ENCODE measurements around the gene EGR2. TPM values are rescaled to one million over a fixed set of nuclear protein-coding genes. Genes with fewer than 3 reads are reported as not detected.
A peak's percentile ranks its signal among the peaks of the same experiment; 100 is the strongest.
"Not testable (repeated sequence)": the region's sequence is repeated elsewhere in the genome, so short reads cannot be mapped to it uniquely, and the experiment has no call there.

EGR2 gene
- total RNA-seq, 1 experiment from 2014 or later, result 0.03 TPM

DNA sequence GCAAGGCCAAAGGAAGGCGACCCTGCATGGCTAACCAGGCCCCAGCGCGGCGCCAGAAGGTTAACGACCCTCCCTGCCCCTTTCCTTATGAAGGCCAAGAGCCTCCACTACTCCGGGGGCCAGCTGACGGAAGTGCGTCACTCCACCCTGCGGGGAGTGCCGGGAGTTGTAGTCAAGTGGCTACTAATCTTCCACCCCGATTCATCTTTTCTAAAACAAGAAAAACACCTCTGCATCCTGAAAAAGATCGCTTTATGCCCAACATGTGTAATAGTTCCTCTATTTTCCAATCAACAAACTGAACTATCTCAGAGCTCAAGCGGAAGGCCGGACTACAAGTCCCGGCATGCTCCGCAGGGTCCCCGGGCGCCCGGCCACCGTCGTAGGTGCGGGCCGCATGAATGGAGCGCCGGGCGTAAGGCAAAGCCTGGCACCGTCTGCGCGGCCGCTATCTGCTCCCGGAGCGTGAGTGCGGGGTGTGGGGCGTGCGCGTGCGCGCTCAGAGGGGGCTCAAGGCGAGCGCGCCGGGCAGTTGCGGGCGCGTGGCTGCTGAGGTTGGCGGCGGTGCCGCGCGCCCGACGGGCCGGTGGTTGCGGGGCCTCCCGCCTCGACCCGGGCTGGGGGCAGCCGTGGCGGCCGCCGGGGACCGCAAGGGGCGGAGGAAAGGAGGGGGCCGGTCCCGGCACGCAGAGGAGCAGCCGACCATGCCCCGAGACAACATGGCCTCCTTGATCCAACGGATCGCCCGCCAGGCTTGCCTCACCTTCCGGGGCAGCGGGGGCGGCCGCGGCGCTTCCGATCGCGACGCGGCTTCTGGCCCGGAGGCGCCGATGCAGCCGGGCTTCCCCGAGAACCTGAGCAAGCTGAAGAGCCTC lies 11.6 kb downstream of the EGR2 start, which contains the start of gene ADO:
Gene ADO (plus strand): TSS at position 365 of the 875 bp plus-strand sequence. CDS start 340 bp downstream, at position 705.
- in situ Hi-C loops (cut with HindIII; ENCODE audit: low pct_unique_long_range_greater_than_20kb, low sequenced_read_pairs), result loop anchor here (25.0 kb wide), 1 partner anchor 192 kb away; no protein-coding TSS in a partner anchor

DNA sequence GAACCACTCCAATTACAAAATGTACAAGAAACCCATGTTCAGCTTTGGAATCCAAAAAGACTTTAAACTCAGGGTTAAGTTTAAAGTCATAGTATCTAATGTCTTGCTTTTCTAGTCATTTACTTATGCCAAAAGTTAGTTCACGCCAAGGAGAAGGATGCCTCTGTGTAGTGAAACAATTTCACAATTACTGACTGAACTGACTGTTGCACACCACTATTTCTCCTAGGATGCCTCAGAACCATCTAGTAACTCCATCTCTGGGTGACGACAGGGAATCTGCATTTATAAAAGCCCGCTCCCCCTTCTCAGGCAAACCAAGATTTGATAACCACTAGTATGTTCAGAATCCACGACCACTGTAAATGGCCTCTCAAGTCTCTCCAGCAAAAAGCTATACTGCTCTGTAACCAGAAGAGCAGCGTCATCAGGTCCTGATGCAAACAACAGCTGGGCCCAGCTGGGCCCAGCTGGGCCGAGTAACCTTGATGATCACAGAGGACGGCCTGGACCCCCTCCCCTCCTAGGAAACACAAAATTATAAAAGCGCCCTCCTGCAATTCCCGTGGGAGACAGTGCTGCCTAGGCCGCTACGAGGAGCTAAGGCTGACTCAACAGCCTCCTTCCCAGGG lies 12.3 kb downstream of the EGR2 start:
- peak; percentile 23 for DNase-seq (ENCODE audit: low read depth)
- in situ Hi-C loops (cut with HindIII; ENCODE audit: low pct_unique_long_range_greater_than_20kb, low sequenced_read_pairs), result loop anchor here (25.0 kb wide), 1 partner anchor 192 kb away; no protein-coding TSS in a partner anchor

More for the DNA sequence above, 11.6 kb downstream of the EGR2 start, which contains the start of gene ADO:
- peak; percentile 90 for DNase-seq (ENCODE audit: low read depth)

DNA sequence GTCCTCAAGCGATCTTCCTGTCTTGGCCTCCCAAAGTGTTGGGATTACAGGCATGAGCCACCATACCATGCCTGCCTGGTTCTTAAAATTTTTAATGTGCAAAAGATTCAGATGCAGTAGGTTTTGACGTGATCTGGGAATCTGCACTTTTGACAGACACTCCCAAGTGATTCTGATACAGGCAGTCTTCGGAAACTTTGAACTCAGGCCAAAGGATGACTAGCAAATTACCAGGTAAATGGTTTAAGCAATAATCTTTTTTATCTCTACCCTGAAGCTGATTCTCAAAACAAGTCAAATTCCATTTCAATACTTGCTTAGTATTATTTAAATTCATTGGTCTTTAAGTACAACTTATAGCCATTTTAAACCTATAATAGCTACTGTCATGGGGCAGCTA lies 14.3 kb downstream of the EGR2 start:
- DNase-seq (ENCODE audit: low read depth), result no peak
- in situ Hi-C loops (cut with HindIII; ENCODE audit: low pct_unique_long_range_greater_than_20kb, low sequenced_read_pairs), result loop anchor here (25.0 kb wide), 1 partner anchor 190 kb away; no protein-coding TSS in a partner anchor

DNA sequence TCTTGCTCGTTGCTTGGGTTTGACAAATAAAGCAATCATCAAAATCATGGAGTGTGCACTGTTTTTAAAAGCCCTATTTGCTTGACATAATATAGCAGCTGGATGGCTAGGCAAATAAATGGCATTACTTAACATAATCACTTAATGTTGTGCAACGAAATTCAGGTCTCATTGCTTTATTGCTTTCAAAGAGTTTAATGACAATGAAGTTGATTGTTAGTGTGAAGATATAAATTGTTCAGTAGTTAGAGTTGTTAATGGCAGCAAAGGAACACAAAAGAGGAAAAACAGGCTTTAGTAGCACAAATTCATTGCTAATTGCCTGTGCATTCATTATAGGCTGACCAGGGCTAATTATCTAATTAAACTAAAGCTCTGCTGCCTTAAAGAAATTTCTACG lies 19.3 kb downstream of the EGR2 start:
- DNase-seq (ENCODE audit: low read depth), result no peak
- in situ Hi-C loops (cut with HindIII; ENCODE audit: low pct_unique_long_range_greater_than_20kb, low sequenced_read_pairs), result no loop called here

DNA sequence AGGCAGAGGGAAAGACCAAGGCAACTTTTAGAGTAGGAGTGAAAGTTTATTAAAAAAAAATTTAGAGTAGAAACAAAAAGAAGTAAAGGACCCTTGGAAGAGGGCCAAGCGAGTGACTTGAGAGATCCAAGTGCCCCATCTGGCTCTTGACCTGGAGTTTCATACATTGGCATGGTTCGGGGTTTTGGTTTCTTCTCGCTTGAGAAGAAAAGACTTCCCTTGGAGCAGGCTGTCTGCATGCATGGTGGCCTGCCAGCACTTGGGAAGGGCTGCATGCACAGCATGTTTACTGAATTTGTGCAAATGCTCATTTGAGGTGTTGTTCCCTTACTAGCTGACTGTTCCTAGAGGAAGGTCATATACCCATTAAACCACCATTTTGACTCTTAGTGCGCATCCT lies 20.4 kb downstream of the EGR2 start:
- in situ Hi-C loops (cut with HindIII; ENCODE audit: low pct_unique_long_range_greater_than_20kb, low sequenced_read_pairs), result no loop called here
- no peak for DNase-seq (ENCODE audit: low read depth)

DNA sequence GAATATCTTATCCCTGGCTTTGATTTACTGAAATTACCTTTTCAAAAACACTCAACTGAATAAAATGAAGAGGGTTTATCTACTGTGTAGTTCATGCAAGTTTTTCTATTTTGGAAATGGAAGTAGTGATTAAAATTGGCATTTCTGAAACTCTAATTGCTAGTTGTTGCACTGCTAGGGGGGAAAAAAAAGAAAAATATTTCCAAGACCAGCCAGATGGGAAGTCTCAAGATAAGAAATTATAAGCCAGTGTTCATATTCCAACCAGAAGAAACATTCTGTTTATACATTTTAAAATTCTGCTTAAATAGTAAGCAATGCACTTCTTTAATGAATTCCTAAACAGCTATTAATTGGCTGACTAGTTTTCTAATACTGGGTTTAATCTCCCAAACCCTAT lies 21.1 kb downstream of the EGR2 start:
- in situ Hi-C loops (cut with HindIII; ENCODE audit: low pct_unique_long_range_greater_than_20kb, low sequenced_read_pairs), result no loop called here
- no peak for DNase-seq (ENCODE audit: low read depth)

DNA sequence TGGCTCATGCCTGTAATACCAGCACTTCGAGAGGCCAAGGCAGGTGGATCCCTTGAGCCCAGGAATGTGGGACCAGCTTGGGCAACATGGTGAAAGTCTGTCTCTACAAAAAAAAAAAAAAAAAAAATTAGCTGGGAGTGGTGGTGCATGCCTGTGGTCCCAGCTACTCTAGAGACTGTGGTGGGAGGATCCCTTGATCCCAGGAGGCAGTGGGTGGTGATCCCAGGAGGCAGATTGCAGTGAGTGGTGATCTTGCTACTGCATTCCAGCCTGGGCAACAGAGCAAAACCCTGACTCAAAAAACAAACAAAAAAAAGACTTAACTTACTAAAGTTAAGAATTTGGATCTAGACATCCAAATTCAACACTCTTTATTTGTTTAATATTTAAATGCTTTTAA lies 21.9 kb downstream of the EGR2 start:
- DNase-seq (ENCODE audit: low read depth), result peak; percentile 85
- in situ Hi-C loops (cut with HindIII; ENCODE audit: low pct_unique_long_range_greater_than_20kb, low sequenced_read_pairs), result no loop called here

DNA sequence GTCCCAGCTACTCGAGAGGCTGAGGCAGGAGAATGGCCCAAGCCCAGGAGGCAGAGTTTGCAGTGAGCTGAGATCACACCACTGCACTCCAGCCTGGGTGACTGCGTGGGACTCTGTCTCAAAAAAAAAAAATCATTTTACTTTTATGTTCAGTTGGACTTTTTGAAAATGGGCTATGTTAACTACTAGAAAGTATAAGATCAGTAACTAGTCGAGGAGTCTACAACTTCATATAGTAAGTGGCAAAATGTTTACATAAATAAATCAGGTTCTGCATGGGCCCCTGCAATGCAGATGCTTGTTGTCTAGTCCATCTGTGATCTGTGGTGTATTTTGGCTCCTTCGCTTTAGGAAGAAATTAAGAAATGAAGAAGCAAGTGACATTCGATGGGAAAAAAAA lies 23.9 kb downstream of the EGR2 start:
- in situ Hi-C loops (cut with HindIII; ENCODE audit: low pct_unique_long_range_greater_than_20kb, low sequenced_read_pairs), result no loop called here
- DNase-seq (ENCODE audit: low read depth), result no peak

DNA sequence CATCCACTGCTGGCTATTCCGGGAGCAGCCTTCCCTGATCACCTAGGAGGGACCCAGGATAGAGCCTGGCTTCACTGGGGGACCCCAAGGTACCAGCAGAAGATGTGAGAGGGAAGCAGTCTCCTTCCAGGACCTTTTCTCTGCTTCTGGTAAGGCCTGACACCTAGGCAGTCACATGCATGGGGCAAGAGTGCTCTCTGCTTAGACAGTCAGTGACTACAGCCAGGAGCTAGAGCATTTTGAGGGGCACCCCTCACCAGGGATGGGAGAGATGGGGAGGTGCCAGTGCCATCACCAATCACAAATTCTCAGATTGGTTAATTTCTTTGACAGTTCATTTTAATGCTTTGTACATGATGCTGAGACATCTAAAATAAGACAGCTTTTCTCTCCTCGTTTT lies 25.6 kb downstream of the EGR2 start:
- in situ Hi-C loops (cut with HindIII; ENCODE audit: low pct_unique_long_range_greater_than_20kb, low sequenced_read_pairs), result no loop called here
- DNase-seq (ENCODE audit: low read depth), result no peak

DNA sequence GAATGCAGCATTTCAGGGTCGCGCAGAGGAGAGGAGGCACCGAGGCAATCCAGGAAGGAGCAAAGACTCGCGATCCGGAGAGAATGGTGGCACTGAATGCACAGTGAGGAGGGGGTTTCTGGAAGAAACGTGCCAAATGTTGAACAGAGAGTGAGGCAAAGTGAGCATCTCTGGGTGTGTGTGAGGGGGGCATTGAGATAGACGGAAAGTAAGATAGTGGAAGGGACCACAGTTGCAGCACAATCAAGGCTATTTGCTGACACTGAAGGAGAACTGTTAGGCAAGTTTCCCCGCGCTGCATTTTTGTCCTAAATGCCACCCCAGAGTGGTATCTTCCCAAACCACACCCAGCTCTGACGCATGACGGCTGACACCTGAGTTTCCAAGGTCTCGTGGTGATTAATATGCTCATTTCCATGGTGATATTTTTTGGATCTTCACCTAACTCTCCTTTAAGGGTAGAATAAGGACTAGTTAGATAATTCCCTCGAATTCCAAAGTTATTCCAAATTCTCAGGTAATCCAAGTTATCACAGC lies 26.1 kb downstream of the EGR2 start:
- in situ Hi-C loops (cut with HindIII; ENCODE audit: low pct_unique_long_range_greater_than_20kb, low sequenced_read_pairs), result no loop called here
- DNase-seq (ENCODE audit: low read depth), result no peak

DNA sequence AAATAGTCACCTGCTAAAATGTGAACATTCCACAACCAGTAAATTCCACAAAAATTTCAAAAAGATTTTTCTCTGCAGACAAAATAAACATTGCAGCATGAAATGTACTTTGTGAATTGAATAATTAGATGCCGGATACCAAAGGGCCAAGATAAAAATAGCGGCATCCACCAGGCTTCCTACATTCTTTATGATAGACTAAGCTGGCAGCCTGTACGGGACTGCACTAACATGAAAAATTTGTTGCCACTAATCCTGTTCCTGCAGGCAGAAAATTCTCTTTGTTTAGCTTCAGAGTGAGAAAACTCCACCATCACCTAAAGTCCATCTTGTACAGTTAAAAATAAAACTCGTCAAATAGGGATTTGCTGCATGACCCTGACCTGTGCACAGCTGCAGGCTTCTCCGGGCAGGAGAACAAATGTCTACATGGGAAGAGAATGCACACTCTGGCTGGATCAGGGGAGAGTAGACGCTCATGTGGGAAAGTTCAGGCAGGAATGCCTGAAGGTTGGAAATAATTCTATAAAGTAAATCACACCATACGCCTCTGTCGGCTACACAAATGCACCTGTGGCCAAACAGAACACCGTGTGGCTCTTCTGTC lies 27.2 kb downstream of the EGR2 start:
- DNase-seq (ENCODE audit: low read depth), result no peak
- in situ Hi-C loops (cut with HindIII; ENCODE audit: low pct_unique_long_range_greater_than_20kb, low sequenced_read_pairs), result no loop called here

DNA sequence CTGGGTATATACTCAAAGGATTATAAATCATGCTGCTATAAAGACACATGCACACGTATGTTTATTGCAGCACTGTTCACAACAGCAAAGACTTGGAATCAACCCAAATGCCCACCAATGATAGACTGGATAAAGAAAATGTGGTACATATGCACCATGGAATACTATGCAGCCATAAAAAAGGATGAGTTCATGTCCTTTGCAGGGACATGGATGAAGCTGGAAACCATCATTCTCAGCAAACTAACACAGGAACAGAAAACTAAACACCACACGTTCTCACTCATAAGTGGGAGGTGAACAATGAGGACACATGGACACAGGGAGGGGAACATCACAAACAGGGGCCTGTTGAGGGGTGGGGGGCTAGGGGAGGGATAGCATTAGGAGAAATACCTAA lies 27.9 kb downstream of the EGR2 start:
- DNase-seq (ENCODE audit: low read depth); in situ Hi-C loops (cut with HindIII; ENCODE audit: low pct_unique_long_range_greater_than_20kb, low sequenced_read_pairs): not testable (repeated sequence)

DNA sequence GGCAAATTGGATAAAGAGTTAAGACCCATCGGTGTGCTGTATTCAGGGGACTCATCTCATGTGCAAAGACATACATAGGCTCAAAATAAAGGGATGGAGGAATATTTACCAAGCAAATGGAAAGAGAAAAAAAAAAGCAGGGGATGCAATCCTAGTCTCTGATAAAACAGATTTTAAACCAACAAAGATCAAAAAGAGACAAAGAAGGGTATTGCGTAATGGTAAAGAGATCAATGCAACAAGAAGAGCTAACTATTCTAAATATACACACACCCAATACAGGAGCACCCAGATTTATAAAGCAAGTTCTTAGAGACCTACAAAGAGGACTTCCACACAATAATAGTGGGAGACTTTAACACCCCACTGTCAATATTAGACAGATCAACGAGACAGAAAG lies 31.6 kb downstream of the EGR2 start:
- DNase-seq (ENCODE audit: low read depth); in situ Hi-C loops (cut with HindIII; ENCODE audit: low pct_unique_long_range_greater_than_20kb, low sequenced_read_pairs): not testable (repeated sequence)

DNA sequence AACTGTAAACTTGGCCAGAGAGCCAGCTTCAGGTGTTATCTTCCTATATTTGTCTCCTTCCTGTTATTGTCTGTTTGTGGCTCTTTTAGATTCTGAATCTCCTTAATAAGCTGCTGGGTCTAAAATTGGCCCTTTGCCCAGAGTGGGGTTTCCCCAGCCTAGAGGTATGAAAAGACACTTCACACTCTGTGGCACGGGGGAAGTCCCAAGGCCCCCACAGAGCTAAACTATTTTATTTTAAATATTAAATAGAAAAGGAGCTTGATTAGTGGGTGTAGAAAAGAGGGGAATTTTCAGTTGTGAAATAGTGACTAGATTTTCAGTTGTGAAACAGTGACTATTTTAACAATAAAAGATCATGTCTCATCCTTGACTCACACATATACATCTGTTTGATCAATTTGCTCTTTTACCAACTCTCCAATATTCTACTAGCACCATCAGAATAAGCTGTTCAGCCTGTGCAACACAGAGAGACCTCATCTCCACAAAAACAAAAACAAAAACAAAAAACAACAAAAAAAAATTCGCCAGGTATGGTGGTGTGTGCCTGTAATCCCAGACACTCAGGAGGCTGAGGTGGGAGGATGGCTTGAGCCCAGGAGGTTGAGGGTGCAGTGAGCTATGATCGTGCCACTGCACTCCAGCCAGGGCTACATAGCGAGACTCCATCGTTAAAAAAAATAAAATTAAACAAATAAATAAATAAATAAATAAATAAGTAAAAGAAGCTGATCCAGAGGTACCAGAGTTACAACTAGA lies 36.5 kb downstream of the EGR2 start:
- in situ Hi-C loops (cut with HindIII; ENCODE audit: low pct_unique_long_range_greater_than_20kb, low sequenced_read_pairs), result no loop called here
- DNase-seq (ENCODE audit: low read depth), result peak; percentile 60

DNA sequence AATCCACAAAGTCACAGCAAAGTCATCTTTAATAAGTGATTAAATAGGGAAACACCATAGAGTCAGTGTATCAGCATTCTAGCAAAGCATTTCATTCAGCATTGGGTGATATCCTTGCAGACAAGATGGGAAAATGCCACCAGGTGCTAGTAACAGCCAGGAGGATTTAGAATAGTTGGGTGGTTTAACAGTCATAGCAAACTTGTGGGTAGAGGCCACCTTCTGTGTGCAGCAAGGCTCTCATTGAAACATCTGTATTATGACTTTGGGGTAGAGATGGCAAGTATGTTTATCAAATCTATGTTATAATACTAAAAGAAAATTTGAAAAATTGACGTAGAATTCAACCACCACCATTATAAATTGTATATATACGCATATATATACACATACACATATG lies 38.0 kb downstream of the EGR2 start:
- no peak for DNase-seq (ENCODE audit: low read depth)
- in situ Hi-C loops (cut with HindIII; ENCODE audit: low pct_unique_long_range_greater_than_20kb, low sequenced_read_pairs), result no loop called here

DNA sequence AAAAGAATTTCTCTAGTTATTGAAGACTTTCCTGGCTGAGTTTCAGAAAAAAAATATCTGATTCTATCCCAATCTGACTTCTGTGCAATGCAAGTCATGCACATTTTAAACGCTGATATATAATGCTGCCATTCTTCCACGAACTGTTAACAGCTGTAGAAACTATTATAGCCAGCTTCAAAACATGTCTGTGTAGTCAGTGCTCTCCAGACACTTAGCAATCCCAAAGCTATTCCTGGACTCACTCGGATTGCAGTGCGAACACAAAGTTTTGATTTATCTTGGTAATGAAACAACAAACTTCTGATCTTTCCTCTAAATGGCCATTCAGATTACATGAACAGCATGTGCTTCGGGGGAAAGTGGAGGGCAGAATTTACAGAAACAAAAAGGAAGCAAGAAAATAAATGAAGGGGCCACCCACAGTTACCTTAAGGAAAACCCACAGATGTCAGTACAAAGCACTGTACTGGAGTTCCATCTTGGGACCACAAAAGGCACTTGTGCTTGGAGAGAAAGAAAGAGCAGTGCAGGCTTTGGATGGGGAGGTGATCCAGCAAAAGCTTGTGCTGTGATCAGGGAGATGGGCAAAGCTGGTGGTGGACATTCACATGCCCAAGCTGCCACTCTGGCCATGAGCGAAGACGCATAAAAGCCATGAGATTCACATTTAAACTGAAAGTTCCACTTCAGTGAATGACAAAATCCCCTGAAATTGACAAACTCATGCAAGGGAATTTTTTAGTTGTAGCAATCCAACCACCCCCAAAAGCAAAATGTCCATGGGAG lies 43.8 kb downstream of the EGR2 start:
- DNase-seq (ENCODE audit: low read depth), result no peak
- in situ Hi-C loops (cut with HindIII; ENCODE audit: low pct_unique_long_range_greater_than_20kb, low sequenced_read_pairs), result no loop called here

DNA sequence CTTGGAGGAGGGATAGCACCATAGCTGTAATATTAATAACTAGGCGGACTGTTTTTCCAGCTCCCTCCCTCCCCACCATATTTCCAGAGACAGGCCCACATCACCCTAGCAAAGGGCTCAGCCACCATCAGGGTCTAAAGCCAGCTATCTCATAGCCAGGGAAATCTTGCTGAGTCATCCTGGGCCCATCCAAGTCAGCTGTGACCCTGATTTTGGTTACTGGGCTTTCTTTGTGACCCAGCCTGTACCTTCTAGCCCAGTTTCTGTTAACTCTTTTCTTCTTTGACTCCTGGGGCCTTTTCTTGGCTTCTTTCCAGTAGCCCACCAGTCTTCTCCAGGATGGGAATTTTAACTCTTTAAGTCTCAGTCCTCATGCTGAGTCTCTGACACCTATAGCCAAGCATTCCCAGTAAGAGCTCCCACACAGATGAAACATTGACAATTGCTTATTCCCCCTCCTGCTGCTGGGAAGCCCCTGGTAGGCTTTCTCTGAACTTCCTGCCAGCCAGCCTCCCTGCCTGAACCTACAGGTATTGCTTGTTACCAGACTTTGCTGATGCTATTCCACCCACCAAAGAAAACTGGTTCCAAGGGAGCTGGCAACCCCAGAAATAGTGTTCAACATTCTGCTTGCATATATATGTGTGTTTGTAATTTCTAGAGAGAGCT lies 46.5 kb downstream of the EGR2 start:
- in situ Hi-C loops (cut with HindIII; ENCODE audit: low pct_unique_long_range_greater_than_20kb, low sequenced_read_pairs), result no loop called here
- DNase-seq (ENCODE audit: low read depth), result no peak
